ENCODE data around the gene MACROD2. TPM values are rescaled to one million over a fixed set of nuclear protein-coding genes. Genes with fewer than 3 reads are reported as not detected.
A peak's percentile ranks its signal among the peaks of the same experiment; 100 is the strongest.

The MACROD2 gene
- polyA plus RNA-seq, 2 of the 4 experiments (the other 2 are of a cell fraction): 0.96 to 1.3 TPM

GRCh38 chr20:14406495-14406894, 411.2 kb downstream of the MACROD2 start:
- Histone ChIP-seq H3K4me1 (peaks cover 25% of the 10 kb centered on the region), H3K27ac (peak overlapping the region; percentile 73 to 81), H3K4me3 (no peak overlapping the region; the same call in 2 of the 3 replicates), H3K4me2 (peak overlapping the region; percentile 71), H3K9me3 (no peaks in the 10 kb centered on the region)
- DNase-seq (ENCODE audit: low read depth in 1 of 2, low spot score in 1 of 2) (peak; percentile 81 to 96), FAIRE-seq (peak; percentile 100), ATAC-seq (peak; percentile 98)
- CTCF ChIA-PET: interaction anchor here (1.0 to 3.7 kb wide), 2 partner anchors 58 to 69 kb away, joined by 3 to 16 read pairs; partner anchors contain the start of gene FLRT3
- POLR2A ChIA-PET: interaction anchor here (1.4 kb wide), 1 partner anchor 69 kb away, joined by 4 read pairs; the partner anchor contains the start of gene FLRT3
- TF ChIP-seq MAFK (IDR thresholded peaks at IDR 0.05; ENCODE audit: partially characterized antibody): no peak
- TF ChIP-seq CHD2 (IDR thresholded peaks at IDR 0.05; ENCODE audit: low read length, partially characterized antibody): no peak
- no peak for TF ChIP-seq CHD4 (IDR thresholded peaks at IDR 0.05; ENCODE audit: borderline replicate concordance)
- TF ChIP-seq CBX2 (IDR thresholded peaks at IDR 0.05; ENCODE audit: borderline replicate concordance, low read depth): no peak
- peak; percentile 100 for TF ChIP-seq JUNB (IDR thresholded peaks at IDR 0.05)
- TF ChIP-seq ELK1 (IDR thresholded peaks at IDR 0.05; ENCODE audit: low read depth, low read length): no peak
- TF ChIP-seq ZSCAN20 (CRISPR knock-in tag; IDR thresholded peaks at IDR 0.05): no peak
- no peak for TF ChIP-seq POLR2A (IDR thresholded peaks at IDR 0.05; ENCODE audit: low read length)
- no peak for TF ChIP-seq REST (IDR thresholded peaks at IDR 0.05)
- no peak for TF ChIP-seq FOXS1 (CRISPR knock-in tag; IDR thresholded peaks at IDR 0.05)
- TF ChIP-seq FOSB (CRISPR knock-in tag; IDR thresholded peaks at IDR 0.05): peak; percentile 81; the same call in 1 of the 2 replicates
- TF ChIP-seq PHF8 (IDR thresholded peaks at IDR 0.05; ENCODE audit: borderline replicate concordance, low read depth): no peak
- TF ChIP-seq HOXA7 (CRISPR knock-in tag; IDR thresholded peaks at IDR 0.05): no peak; the same call in 1 of the 2 replicates
- no peak for TF ChIP-seq CTCF (IDR thresholded peaks at IDR 0.05)
- no peak for TF ChIP-seq CBX8 (IDR thresholded peaks at IDR 0.05)
- no peak for TF ChIP-seq HDAC2 (IDR thresholded peaks at IDR 0.05)
- TF ChIP-seq ZFP36 (IDR thresholded peaks at IDR 0.05; ENCODE audit: borderline replicate concordance, partially characterized antibody): peak; percentile 64
- peak; percentile 60 to 82 for TF ChIP-seq RAD21 (conservative IDR thresholded peaks at IDR 0.05 in 1 of 2, IDR thresholded peaks at IDR 0.05 in 1 of 2)
- no peak for TF ChIP-seq NFE2L2 (conservative IDR thresholded peaks at IDR 0.05; ENCODE audit: low read length)
- TF ChIP-seq HMGXB4 (CRISPR knock-in tag; IDR thresholded peaks at IDR 0.05; ENCODE audit: borderline replicate concordance): no peak
- no peak for TF ChIP-seq TFCP2L1 (CRISPR knock-in tag; IDR thresholded peaks at IDR 0.05)
- no peak for TF ChIP-seq BHLHE40 (IDR thresholded peaks at IDR 0.05; ENCODE audit: low read depth, low read length)
- TF ChIP-seq JUN (IDR thresholded peaks at IDR 0.05): peak; percentile 96 to 99
- TF ChIP-seq ATOH8 (CRISPR knock-in tag; IDR thresholded peaks at IDR 0.05; ENCODE audit: low read depth): peak; percentile 74; the same call in 1 of the 2 replicates
- peak; percentile 93 to 95 for TF ChIP-seq EP300 (IDR thresholded peaks at IDR 0.05)
- no peak for TF ChIP-seq TP53 (CRISPR knock-in tag; IDR thresholded peaks at IDR 0.05)
- TF ChIP-seq BCL3 (IDR thresholded peaks at IDR 0.05): peak; percentile 99
- TF ChIP-seq CEBPB (IDR thresholded peaks at IDR 0.05): peak; percentile 75 to 91
- TF ChIP-seq E2F6 (IDR thresholded peaks at IDR 0.05; ENCODE audit: borderline replicate concordance, low read depth): no peak
- TF ChIP-seq RCOR1 (IDR thresholded peaks at IDR 0.05; ENCODE audit: low read depth, low read length): no peak
- no peak for TF ChIP-seq EHMT2 (IDR thresholded peaks at IDR 0.05; ENCODE audit: low read depth)

Measured in A549 (cell line).